OCI-LY7 (cell line): ENCODE results near the gene JAZF1.

Experiments used
- EZH2phosphoT487 ChIP-seq: fragments of 200-600 bp; sonication (generic); IDR thresholded peaks from 2 replicates; pipeline ENCODE4 v1.6.1; 2018; ENCODE audit warnings: low read depth, borderline replicate concordance, mild to moderate bottlenecking, mixed run types, antibody characterized with exemption, low read length, moderate library complexity, mixed read lengths
- TF ChIP-seq, protein P1 (sequence below): fragments of 200-600 bp; sonication (generic); conservative IDR thresholded peaks from 2 replicates; pipeline ENCODE4 v1.5.1; 2014; ENCODE audit warnings: mild to moderate bottlenecking, antibody characterized with exemption, low read length, moderate library complexity, mixed read lengths

- TF ChIP-seq, protein P1, sequence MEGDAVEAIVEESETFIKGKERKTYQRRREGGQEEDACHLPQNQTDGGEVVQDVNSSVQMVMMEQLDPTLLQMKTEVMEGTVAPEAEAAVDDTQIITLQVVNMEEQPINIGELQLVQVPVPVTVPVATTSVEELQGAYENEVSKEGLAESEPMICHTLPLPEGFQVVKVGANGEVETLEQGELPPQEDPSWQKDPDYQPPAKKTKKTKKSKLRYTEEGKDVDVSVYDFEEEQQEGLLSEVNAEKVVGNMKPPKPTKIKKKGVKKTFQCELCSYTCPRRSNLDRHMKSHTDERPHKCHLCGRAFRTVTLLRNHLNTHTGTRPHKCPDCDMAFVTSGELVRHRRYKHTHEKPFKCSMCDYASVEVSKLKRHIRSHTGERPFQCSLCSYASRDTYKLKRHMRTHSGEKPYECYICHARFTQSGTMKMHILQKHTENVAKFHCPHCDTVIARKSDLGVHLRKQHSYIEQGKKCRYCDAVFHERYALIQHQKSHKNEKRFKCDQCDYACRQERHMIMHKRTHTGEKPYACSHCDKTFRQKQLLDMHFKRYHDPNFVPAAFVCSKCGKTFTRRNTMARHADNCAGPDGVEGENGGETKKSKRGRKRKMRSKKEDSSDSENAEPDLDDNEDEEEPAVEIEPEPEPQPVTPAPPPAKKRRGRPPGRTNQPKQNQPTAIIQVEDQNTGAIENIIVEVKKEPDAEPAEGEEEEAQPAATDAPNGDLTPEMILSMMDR: no peak
- no peak for TF ChIP-seq EZH2phosphoT487
Measured at GRCh38 chr7:27876756-27877155, 303.8 kb downstream of the JAZF1 start.
